Right lobe of liver (tissue), 6 donors: ENCODE data around the gene LAT. TPM values are rescaled to one million over a fixed set of nuclear protein-coding genes. Genes with fewer than 3 reads are reported as not detected.

Source experiments
- ATAC-seq, 4 donors: fragments of 200-7000 bp; cut with Tn5 transposase; one replicate each; pipeline ENCODE4 v1.9.1; 2020; ENCODE audit warnings: mild to moderate bottlenecking in 4 of 4, moderate library complexity in 4 of 4
- DNase-seq, 3 donors: peaks; one replicate each; pipeline ENCODE4 v3.0.0-alpha.2; 2020
- H3K27ac ChIP-seq, 3 donors: fragments of 200-600 bp; one replicate each; pipeline ENCODE4 v1.8.0; 2022
- H3K27me3 ChIP-seq, 2 donors: fragments of 200-600 bp; one replicate each; pipeline ENCODE4 v1.8.0; 2022
- H3K36me3 ChIP-seq, 4 donors: fragments of 200-600 bp; sonication (generic) in 1 of 4; one replicate each; pipeline versions ENCODE4 v1.5.1 to v1.8.0; 2017 to 2022; ENCODE audit warnings: control low read depth in 1 of 4
- H3K4me1 ChIP-seq, 4 donors: fragments of 200-600 bp; sonication (generic) in 1 of 4; one replicate each; pipeline versions ENCODE4 v1.5.1 to v1.8.0; 2017 to 2022; ENCODE audit warnings: control low read depth in 1 of 4
- H3K4me3 ChIP-seq, 3 donors: fragments of 200-600 bp; one replicate each; pipeline ENCODE4 v1.8.0; 2022
- H3K9me3 ChIP-seq, 4 donors: fragments of 200-600 bp; sonication (generic) in 1 of 4; one replicate each; pipeline versions ENCODE4 v1.5.1 to v1.8.0; 2017 to 2022; ENCODE audit warnings: control low read depth in 1 of 4
- POLR2A ChIP-seq: fragments of 450-650 bp; IDR thresholded peaks from one replicate; pipeline ENCODE4 v1.6.1; 2017; ENCODE audit warnings: antibody characterized with exemption, mild to moderate bottlenecking
- WGBS: methylation state at CpG from one replicate; pipeline ENCODE4 v1.1.6; 2018; ENCODE audit warnings: low coverage, low lambda C conversion rate; ENCODE audit not compliant: insufficient coverage; ENCODE audit errors: missing lambda C conversion rate; 5-methylcytosine and 5-hydroxymethylcytosine counted together
- intact Hi-C, 2 donors: fragments of 100-400 bp; cut with DNase I; formaldehyde crosslinking; loops; one replicate each; pipeline versions ENCODE4 v1.11.2 to v1.14.1; 2022
- total RNA-seq, 6 experiments: library from RNA; depleted of rRNA in 2 of 6; stranded (reverse); fragments of >200 nt in 2 of 6; fragmentation: NEBNext Ultra II Directional in 3 of 6; extraction: Animal tissue kit (Norgen Biotek cat#: 25700) in 3 of 6; gene quantifications; one replicate each; pipeline versions ENCODE4 v1.1.0 to v1.2.4, GENCODE V29; 2016 to 2023
- TF ChIP-seq, protein P1 (sequence below), 4 donors: fragments of 200-600 bp in 3 of 4; fragments of 450-650 bp in 1 of 4; IDR thresholded peaks; one replicate each; pipeline versions ENCODE4 v1.5.1 to v1.8.0; 2016 to 2022; ENCODE audit warnings: antibody characterized with exemption in 4 of 4, mild to moderate bottlenecking in 2 of 4
- donor health status: DM: no; HTN: yes; CAD: no.
- donor health status: DM: no; HTN: no; CAD: no.
- donor health status: DM: no; HTN: no; CAD: no.
- donor health status: DM: no; HTN: yes; CAD: no.
- donor health status: DM: no; HTN: yes; CAD: no.

LAT gene
- total RNA-seq, 6 experiments from 2014 or later, result 1.8 to 5.2 (median 3.1) TPM

DNA sequence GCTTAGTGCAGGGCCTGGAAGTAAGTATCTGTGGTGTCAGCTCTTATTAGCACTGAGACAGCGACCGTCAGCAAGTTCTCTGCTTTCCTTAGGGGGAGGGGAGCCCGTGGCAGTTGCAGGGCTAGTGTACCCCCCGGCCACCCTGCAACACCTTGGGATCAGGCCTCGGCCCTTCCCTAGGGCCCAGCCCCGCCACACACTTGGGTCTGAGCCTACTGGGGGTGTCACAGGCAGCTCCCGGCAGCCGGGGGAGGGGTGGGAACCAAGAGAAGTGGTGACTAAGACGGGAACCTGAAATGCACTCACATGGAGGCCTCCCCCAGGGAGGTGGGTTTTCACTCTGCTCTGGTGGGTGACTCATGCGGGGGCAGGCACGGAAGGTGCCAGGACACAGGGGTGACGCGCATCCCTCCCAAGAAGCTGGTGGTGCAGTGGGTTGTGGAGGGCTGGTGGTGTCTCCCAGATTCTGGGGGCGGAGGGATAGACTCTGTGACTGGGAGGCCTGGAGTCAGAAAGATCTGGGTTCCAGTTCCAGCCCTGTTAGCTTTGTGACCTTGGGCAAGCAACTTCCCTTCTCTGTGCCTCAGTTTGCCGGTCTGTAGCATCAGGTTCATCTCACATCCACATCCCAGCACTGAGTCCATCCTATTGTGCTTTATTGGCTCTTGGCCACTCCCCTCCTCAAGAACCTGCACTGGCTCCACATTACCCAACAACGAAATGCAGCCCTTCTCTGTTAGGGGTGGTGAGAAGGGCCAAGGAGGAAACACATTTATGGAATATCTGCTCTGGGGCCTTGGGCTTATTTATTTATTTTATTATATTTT, 44.5 kb downstream of the LAT start:
- Histone ChIP-seq H3K9me3 (no peaks in the 10 kb centered on the region), H3K4me1 (no peaks in the 10 kb centered on the region), H3K27me3 (no peaks in the 10 kb centered on the region), H3K4me3 (no peak overlapping the region), H3K36me3 (no peaks in the 10 kb centered on the region), H3K27ac (no peak overlapping the region)
- 35% methylated on average over 5 of the region's 16 CpGs for WGBS
- TF ChIP-seq, protein P1, sequence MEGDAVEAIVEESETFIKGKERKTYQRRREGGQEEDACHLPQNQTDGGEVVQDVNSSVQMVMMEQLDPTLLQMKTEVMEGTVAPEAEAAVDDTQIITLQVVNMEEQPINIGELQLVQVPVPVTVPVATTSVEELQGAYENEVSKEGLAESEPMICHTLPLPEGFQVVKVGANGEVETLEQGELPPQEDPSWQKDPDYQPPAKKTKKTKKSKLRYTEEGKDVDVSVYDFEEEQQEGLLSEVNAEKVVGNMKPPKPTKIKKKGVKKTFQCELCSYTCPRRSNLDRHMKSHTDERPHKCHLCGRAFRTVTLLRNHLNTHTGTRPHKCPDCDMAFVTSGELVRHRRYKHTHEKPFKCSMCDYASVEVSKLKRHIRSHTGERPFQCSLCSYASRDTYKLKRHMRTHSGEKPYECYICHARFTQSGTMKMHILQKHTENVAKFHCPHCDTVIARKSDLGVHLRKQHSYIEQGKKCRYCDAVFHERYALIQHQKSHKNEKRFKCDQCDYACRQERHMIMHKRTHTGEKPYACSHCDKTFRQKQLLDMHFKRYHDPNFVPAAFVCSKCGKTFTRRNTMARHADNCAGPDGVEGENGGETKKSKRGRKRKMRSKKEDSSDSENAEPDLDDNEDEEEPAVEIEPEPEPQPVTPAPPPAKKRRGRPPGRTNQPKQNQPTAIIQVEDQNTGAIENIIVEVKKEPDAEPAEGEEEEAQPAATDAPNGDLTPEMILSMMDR (IDR thresholded peaks at IDR 0.05), result no peak
- TF ChIP-seq POLR2A, result no peak
- intact Hi-C loops, result no loop called here
- no peak for DNase-seq
- peak; percentile 36 to 63 (median 43) for ATAC-seq

GRCh38 chr16:29030086-29030840, 45.4 kb downstream of the LAT start:
- Histone ChIP-seq H3K9me3 (no peaks in the 10 kb centered on the region), H3K27ac (no peak overlapping the region), H3K4me3 (no peak overlapping the region), H3K36me3 (no peaks in the 10 kb centered on the region), H3K4me1 (no peaks in the 10 kb centered on the region), H3K27me3 (no peaks in the 10 kb centered on the region)
- ATAC-seq (no peak), DNase-seq (no peak)
- intact Hi-C loops, result no loop called here
- WGBS, result 79% methylated on average over 7 of the region's 8 CpGs
- TF ChIP-seq, protein P1 (IDR thresholded peaks at IDR 0.05), result no peak
- no peak for TF ChIP-seq POLR2A

Other genes starting within 250 kb of the LAT start
- gene NPIPB9, start 233.3 kb upstream of the LAT start, total RNA-seq, result 1 to 10 TPM in 3 of 6 experiments, under 1 TPM in 3; 0.40 to 3.4 (median 0.91) TPM
- 10 to 100 TPM; 40.5 to 78.1 (median 57.2) TPM for gene ATXN2L, start 162.1 kb upstream of the LAT start, total RNA-seq
- gene TUFM, start 138.7 kb upstream of the LAT start, total RNA-seq, result 100 to 1,000 TPM; 103 to 169 (median 141) TPM
- gene SH2B1, start 121.2 kb upstream of the LAT start, total RNA-seq, result 10 to 100 TPM; 13.2 to 27.1 (median 20.6) TPM
- gene ATP2A1, start 106.6 kb upstream of the LAT start, total RNA-seq, result 1 to 10 TPM in 2 of 6 experiments, under 1 TPM in 4; 0.42 to 3.6 (median 0.77) TPM
- 10 to 100 TPM in 2 of 6 experiments, 1 to 10 TPM in 4; 5.0 to 21.0 (median 9.1) TPM for gene RABEP2, start 59.8 kb upstream of the LAT start, total RNA-seq
- gene CD19, start 53.1 kb upstream of the LAT start, total RNA-seq, result under 1 TPM in 1 of 6 experiments, not detected in 5; 0.10 TPM
- gene NFATC2IP, start 34.1 kb upstream of the LAT start, total RNA-seq, result 10 to 100 TPM; 10.3 to 16.5 (median 13.1) TPM
- gene SPNS1, start 10.3 kb upstream of the LAT start, total RNA-seq, result 10 to 100 TPM; 13.7 to 21.2 (median 17.7) TPM